AG09309 (cell line): ENCODE data around the gene DNAJA3.

ENCODE experiments used
- DNase-seq: peaks from one replicate; pipeline ENCODE4 v3.0.0-alpha.2; 2010; ENCODE audit warnings: low read depth
- H3K4me3 ChIP-seq: 2 replicates; pipeline ENCODE4 v1.5.1; 2011; ENCODE audit warnings: mild to moderate bottlenecking, low read depth, low read length, moderate library complexity; ENCODE audit not compliant: control insufficient read depth
- TF ChIP-seq, protein P1 (sequence below): IDR thresholded peaks from 2 replicates; pipeline ENCODE4 v1.5.1; 2011; ENCODE audit warnings: mild to moderate bottlenecking, low read depth, low read length, inconsistent platforms; ENCODE audit not compliant: insufficient read depth, control insufficient read depth; ENCODE audit errors: missing control alignments

Gene DNAJA3

DNA sequence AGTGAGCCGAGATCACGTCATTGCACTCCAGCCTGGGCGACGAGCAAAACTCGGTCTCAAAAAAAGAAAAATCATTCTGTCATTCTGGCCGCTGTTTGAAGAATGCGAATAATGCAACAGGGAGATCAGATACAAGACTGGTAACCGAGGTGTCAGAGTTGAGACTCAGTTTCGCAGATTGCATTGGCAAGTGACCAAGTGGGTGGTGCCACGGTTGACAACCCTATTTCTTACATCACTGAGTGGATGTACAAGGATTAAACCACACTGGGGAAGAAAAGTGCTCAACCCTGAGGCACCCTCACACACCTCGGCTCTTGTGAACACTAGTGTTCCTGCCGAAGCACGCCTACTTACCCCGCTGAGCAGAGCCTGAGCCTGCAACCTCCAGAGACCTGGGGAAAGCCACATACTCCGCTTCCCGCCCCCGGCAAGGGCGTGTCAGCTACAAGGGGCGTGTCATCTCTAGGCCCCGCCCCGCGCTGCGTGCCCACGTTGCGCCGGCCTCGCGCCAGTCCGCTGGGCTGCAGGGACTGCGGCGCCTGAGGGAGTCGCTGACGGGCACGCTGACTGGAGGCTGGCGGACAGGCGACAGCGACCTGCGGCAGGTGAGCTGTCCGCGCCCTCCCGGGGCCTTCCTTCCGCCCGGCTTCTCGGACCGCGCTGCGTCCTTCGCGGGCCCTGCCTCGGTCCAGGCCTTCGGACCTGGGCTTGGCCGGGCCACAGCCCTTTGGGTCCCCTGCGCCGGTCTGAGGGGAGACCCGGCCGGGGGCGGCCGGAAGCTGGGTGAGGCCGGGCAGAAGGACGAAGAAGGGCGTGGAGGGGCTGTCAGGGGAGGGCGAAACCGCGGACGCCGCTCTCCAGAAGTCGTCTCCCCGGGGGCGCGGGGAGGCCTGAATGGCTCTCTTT lies 50.5 kb downstream of the DNAJA3 start, which contains the start of gene HMOX2:
HMOX2 (plus strand) TSS at position 519 of the 909 bp plus-strand sequence. CDS start 29,127 bp downstream, outside the sequence.
- no peak for DNase-seq
- H3K4me3 ChIP-seq, result peak within 1 kb of the TSS; percentile 85
- TF ChIP-seq, protein P1, sequence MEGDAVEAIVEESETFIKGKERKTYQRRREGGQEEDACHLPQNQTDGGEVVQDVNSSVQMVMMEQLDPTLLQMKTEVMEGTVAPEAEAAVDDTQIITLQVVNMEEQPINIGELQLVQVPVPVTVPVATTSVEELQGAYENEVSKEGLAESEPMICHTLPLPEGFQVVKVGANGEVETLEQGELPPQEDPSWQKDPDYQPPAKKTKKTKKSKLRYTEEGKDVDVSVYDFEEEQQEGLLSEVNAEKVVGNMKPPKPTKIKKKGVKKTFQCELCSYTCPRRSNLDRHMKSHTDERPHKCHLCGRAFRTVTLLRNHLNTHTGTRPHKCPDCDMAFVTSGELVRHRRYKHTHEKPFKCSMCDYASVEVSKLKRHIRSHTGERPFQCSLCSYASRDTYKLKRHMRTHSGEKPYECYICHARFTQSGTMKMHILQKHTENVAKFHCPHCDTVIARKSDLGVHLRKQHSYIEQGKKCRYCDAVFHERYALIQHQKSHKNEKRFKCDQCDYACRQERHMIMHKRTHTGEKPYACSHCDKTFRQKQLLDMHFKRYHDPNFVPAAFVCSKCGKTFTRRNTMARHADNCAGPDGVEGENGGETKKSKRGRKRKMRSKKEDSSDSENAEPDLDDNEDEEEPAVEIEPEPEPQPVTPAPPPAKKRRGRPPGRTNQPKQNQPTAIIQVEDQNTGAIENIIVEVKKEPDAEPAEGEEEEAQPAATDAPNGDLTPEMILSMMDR, result peak; percentile 24

DNA sequence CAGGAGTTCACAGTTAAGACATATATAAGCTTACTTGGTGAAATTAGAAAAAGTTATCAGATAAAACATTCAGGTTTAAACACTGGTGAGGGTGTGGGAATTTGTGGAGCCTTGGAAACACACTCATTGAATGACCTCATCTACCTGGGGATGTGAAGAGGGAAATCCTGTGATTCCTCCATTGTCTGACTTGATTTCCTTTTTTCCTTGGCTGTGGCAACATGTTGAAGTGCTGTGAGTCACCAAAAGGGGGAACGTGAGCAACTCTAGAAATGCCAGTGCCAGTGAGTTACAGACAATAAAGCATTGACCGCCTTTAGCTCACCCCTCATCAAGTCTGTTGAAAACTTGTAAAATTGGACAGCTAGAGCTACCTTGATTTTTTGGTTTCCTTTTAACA lies 52.3 kb downstream of the DNAJA3 start:
- H3K4me3 ChIP-seq, result no peak overlapping the region
- TF ChIP-seq, protein P1, result peak; percentile 21
- DNase-seq, result no peak

DNA sequence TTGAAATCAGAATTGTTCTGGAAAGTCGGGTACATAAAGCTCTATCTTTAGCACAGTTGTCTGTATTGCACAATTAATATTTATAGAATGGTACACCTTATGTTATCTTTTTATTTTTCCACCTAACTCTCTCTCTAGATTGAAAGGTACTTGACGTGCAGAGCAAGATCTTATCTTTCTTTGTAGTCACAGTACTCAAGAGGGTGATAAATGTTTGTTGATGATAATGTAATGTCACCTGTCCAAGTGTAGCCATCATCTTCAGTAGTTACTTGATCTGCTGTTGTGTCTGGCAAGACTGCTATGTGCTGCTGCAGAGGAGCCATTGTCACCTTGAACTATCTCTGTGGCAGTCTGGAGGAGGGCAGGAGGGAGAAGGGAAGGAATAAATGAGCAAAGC lies 55.9 kb downstream of the DNAJA3 start:
- TF ChIP-seq, protein P1, result no peak
- H3K4me3 ChIP-seq, result no peak overlapping the region
- DNase-seq, result no peak

DNA sequence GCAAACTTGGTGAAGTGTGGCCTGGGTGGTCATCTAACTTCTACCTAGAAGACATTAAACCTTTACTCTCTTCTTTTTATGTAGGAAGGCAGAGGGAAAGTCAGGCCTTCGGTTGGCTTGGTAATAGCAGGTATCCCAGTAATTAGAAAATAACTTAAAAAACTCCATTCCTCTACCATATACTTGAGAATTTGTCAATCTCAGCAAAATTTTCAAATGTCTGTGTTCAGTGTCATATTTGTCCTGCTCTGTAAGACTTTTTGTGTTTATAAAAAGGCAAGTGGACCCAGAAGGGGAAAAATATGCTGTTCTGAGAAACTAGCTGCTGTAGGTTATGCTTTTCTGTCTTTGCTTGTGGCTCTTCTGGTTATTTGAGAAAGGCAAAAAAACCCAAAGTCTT lies 56.3 kb downstream of the DNAJA3 start:
- TF ChIP-seq, protein P1, result no peak
- DNase-seq, result no peak
- H3K4me3 ChIP-seq, result no peak overlapping the region

DNA sequence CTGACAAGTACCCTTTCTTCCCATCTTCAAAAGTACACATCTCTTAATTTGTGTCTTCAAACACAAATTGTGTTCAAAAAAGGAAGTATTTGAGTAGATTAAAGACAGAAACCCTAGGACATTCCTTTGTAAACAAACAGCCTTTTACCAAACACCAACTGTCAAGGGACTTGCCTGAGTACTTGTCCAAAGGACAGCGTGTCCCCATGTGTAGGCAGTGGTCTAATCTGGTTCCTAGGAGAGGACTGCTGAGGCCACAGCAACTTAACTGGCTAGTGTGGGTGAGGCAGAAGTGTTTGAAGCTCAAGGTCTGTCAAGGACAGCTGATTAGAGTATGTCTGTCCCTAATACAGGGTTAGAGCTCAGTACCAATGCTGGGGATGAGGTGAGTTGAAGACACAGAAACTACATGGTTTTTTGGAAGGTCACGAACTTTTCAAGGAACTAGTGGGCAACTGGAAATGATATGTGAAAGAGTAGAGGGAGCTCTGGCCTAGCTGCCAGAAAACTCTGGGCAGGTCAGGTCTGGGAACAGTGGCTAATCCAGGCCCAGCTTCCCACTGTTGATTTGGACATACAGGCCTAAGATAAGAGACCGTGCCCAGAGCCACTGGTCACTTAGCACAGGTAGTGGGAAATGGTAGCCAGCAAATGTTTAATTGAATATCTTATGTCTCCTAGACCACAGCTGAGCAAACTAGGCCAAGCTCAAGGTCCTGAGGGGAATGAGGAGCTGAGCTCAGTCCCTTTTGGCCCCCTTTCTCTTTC lies 60.6 kb downstream of the DNAJA3 start:
- no peak for DNase-seq
- H3K4me3 ChIP-seq, result no peak overlapping the region
- TF ChIP-seq, protein P1, result no peak

DNA sequence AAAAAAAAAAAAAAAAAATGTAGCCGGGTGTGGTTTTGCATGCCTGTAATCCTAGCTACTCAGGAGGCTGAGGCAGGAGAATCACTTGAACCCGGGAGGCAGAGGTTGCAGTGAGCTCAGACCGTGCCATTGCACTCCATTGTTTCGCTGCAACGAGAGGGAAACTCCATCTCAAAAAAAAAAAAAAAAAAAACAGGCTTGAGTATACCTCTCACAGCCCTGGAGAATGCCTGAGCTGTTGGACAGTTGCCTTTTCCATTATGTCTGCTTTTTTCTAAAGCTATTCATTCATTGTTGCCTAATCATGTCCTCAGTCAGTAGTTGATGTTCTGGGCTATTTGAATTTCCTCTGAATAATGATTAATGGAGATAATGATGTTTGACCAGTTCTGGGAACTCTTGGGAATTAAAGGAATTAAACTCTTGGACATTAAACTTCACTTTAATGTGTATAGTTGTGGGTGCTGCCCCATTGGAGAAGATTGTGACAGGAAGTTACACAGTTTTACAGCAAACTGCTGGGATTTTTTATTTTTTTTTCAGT lies 62.4 kb downstream of the DNAJA3 start:
- TF ChIP-seq, protein P1, result no peak
- H3K4me3 ChIP-seq, result no peak overlapping the region
- DNase-seq, result no peak
